GM12874 (cell line): ENCODE measurements around the gene SH3GLB1.

Source experiments
- CTCF ChIP-seq: IDR thresholded peaks from 2 replicates; pipeline ENCODE4 v1.5.1; 2011; ENCODE audit warnings: low read depth, mild to moderate bottlenecking, control low read depth, low read length, moderate library complexity; ENCODE audit not compliant: insufficient read depth

SH3GLB1 gene

GRCh38 chr1:86754265-86754974 lies 50.0 kb downstream of the SH3GLB1 start:
- TF ChIP-seq CTCF = no peak

GRCh38 chr1:86756062-86756406 lies 51.7 kb downstream of the SH3GLB1 start:
- no peak for TF ChIP-seq CTCF

GRCh38 chr1:86757272-86757984 lies 53.1 kb downstream of the SH3GLB1 start:
- TF ChIP-seq CTCF = no peak

GRCh38 chr1:86758570-86758969 lies 54.2 kb downstream of the SH3GLB1 start:
- TF ChIP-seq CTCF = no peak

- no peak for TF ChIP-seq CTCF
Measured at GRCh38 chr1:86760199-86760598, 55.8 kb downstream of the SH3GLB1 start.

- no peak for TF ChIP-seq CTCF
Measured at GRCh38 chr1:86762336-86762735, 58.0 kb downstream of the SH3GLB1 start.

GRCh38 chr1:86764523-86764922 lies 60.1 kb downstream of the SH3GLB1 start:
- no peak for TF ChIP-seq CTCF
